ENCODE data around the gene COLGALT1.

The COLGALT1 gene

GRCh38 chr19:17555929-17556813, 722 bp downstream of the COLGALT1 start:
- Histone ChIP-seq H3K4me1 (ENCODE audit: control insufficient read depth, insufficient read depth, low read length) (no peaks in the 10 kb centered on the region; the same call in 1 of the 2 replicates), H3K4me3 (ENCODE audit: low read depth, low read length) (peak overlapping the region; percentile 88), H3K36me3 (ENCODE audit: control insufficient read depth in 2 of 2, insufficient read depth in 1 of 2, low read length in 2 of 2) (peaks cover 20 to 27% of the 10 kb centered on the region in 2 experiments), H3K9me3 (ENCODE audit: control insufficient read depth, insufficient read depth, low read depth, low read length) (no peaks in the 10 kb centered on the region), H3K27ac (ENCODE audit: extremely low read depth, low read depth, low read length) (peak overlapping the region; percentile 56; the same call in 1 of the 2 replicates)
- POLR2A ChIA-PET: interaction anchor here (0.5 to 2.1 kb wide), 3 partner anchors 18 to 211 kb away, joined by 3 to 7 read pairs (median 3); no protein-coding TSS in a partner anchor
- CTCF ChIA-PET: interaction anchor here (0.6 to 2.4 kb wide), 6 partner anchors 18 to 289 kb away, joined by 3 to 25 read pairs (median 6); no protein-coding TSS in a partner anchor
- TF ChIP-seq, protein P1, sequence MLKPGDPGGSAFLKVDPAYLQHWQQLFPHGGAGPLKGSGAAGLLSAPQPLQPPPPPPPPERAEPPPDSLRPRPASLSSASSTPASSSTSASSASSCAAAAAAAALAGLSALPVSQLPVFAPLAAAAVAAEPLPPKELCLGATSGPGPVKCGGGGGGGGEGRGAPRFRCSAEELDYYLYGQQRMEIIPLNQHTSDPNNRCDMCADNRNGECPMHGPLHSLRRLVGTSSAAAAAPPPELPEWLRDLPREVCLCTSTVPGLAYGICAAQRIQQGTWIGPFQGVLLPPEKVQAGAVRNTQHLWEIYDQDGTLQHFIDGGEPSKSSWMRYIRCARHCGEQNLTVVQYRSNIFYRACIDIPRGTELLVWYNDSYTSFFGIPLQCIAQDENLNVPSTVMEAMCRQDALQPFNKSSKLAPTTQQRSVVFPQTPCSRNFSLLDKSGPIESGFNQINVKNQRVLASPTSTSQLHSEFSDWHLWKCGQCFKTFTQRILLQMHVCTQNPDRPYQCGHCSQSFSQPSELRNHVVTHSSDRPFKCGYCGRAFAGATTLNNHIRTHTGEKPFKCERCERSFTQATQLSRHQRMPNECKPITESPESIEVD (tag by site-specific recombination; IDR thresholded peaks at IDR 0.05): no peak
- no peak for TF ChIP-seq ZNF302 (tag by site-specific recombination; IDR thresholded peaks at IDR 0.05; ENCODE audit: low read depth)
- TF ChIP-seq ZNF239 (tag by site-specific recombination; IDR thresholded peaks at IDR 0.05): 0 out of 2 replicates have a peak, but pooled peaks have one; percentile 43
- peak; percentile 45; the same call in 1 of the 2 replicates for TF ChIP-seq ZNF76 (tag by site-specific recombination; IDR thresholded peaks at IDR 0.05; ENCODE audit: borderline replicate concordance, low read depth)
- TF ChIP-seq, protein P2, sequence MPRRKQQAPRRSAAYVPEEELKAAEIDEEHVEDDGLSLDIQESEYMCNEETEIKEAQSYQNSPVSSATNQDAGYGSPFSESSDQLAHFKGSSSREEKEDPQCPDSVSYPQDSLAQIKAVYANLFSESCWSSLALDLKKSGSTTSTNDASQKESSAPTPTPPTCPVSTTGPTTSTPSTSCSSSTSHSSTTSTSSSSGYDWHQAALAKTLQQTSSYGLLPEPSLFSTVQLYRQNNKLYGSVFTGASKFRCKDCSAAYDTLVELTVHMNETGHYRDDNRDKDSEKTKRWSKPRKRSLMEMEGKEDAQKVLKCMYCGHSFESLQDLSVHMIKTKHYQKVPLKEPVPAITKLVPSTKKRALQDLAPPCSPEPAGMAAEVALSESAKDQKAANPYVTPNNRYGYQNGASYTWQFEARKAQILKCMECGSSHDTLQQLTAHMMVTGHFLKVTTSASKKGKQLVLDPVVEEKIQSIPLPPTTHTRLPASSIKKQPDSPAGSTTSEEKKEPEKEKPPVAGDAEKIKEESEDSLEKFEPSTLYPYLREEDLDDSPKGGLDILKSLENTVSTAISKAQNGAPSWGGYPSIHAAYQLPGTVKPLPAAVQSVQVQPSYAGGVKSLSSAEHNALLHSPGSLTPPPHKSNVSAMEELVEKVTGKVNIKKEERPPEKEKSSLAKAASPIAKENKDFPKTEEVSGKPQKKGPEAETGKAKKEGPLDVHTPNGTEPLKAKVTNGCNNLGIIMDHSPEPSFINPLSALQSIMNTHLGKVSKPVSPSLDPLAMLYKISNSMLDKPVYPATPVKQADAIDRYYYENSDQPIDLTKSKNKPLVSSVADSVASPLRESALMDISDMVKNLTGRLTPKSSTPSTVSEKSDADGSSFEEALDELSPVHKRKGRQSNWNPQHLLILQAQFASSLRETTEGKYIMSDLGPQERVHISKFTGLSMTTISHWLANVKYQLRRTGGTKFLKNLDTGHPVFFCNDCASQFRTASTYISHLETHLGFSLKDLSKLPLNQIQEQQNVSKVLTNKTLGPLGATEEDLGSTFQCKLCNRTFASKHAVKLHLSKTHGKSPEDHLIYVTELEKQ (tag by site-specific recombination; IDR thresholded peaks at IDR 0.05; ENCODE audit: borderline replicate concordance): no peak
- peak; percentile 67 for TF ChIP-seq SP2 (tag by site-specific recombination; IDR thresholded peaks at IDR 0.05)
- TF ChIP-seq ZNF362 (tag by site-specific recombination; IDR thresholded peaks at IDR 0.05): no peak
- 0 out of 2 replicates have a peak, but pooled peaks have one; percentile 5 for TF ChIP-seq ZNF398 (tag by site-specific recombination; IDR thresholded peaks at IDR 0.05)
- no peak for TF ChIP-seq ZBTB49 (tag by site-specific recombination; IDR thresholded peaks at IDR 0.05; ENCODE audit: low read depth)
- TF ChIP-seq ZNF248 (tag by site-specific recombination; IDR thresholded peaks at IDR 0.05): no peak
- no peak for TF ChIP-seq ZNF114 (tag by site-specific recombination; IDR thresholded peaks at IDR 0.05)
- peak; percentile 96 for TF ChIP-seq ZNF692 (tag by site-specific recombination; IDR thresholded peaks at IDR 0.05)
- 0 out of 2 replicates have a peak, but pooled peaks have one; percentile 12 for TF ChIP-seq ZNF341 (tag by site-specific recombination; IDR thresholded peaks at IDR 0.05; ENCODE audit: low read depth)
- no peak for TF ChIP-seq IKZF3 (tag by site-specific recombination; IDR thresholded peaks at IDR 0.05)
- TF ChIP-seq ZNF670 (tag by site-specific recombination; IDR thresholded peaks at IDR 0.05; ENCODE audit: low read depth): no peak
- TF ChIP-seq, protein P3, sequence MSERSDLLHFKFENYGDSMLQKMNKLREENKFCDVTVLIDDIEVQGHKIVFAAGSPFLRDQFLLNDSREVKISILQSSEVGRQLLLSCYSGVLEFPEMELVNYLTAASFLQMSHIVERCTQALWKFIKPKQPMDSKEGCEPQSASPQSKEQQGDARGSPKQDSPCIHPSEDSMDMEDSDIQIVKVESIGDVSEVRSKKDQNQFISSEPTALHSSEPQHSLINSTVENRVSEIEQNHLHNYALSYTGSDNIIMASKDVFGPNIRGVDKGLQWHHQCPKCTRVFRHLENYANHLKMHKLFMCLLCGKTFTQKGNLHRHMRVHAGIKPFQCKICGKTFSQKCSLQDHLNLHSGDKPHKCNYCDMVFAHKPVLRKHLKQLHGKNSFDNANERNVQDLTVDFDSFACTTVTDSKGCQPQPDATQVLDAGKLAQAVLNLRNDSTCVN (tag by site-specific recombination; optimal IDR thresholded peaks at IDR 0.05): peak; percentile 97
- TF ChIP-seq ZNF629 (tag by site-specific recombination; IDR thresholded peaks at IDR 0.05): no peak
- TF ChIP-seq ZNF600 (tag by site-specific recombination; IDR thresholded peaks at IDR 0.05): no peak
